ENCODE data around the gene TASP1.
A peak's percentile ranks its signal among the peaks of the same experiment; 100 is the strongest.

Gene TASP1

GRCh38 chr20:13430346-13431002 is 208.3 kb downstream of the TASP1 start:
- DNase-seq = peak; percentile 11

GRCh38 chr20:13428684-13429083 is 210.0 kb downstream of the TASP1 start:
- DNase-seq = no peak

- DNase-seq = no peak
Observed at GRCh38 chr20:13426870-13427269, 211.9 kb downstream of the TASP1 start.

GRCh38 chr20:13425381-13426135 is 213.2 kb downstream of the TASP1 start:
- no peak for DNase-seq

GRCh38 chr20:13424174-13424833 is 214.4 kb downstream of the TASP1 start:
- no peak for DNase-seq

GRCh38 chr20:13423472-13424173 is 215.1 kb downstream of the TASP1 start:
- no peak for DNase-seq

- no peak for DNase-seq
Observed at GRCh38 chr20:13422637-13423036, 216.1 kb downstream of the TASP1 start.

- no peak for DNase-seq
Observed at GRCh38 chr20:13420625-13421024, 218.1 kb downstream of the TASP1 start.

GRCh38 chr20:13419477-13419876 is 219.3 kb downstream of the TASP1 start:
- DNase-seq = no peak

- no peak for DNase-seq
Observed at GRCh38 chr20:13418263-13419229, 220.2 kb downstream of the TASP1 start.

GRCh38 chr20:13416531-13416930 is 222.2 kb downstream of the TASP1 start:
- DNase-seq = no peak

- no peak for DNase-seq
Observed at GRCh38 chr20:13412806-13413445, 225.8 kb downstream of the TASP1 start.

GRCh38 chr20:13404293-13404692 is 234.4 kb downstream of the TASP1 start:
- no peak for DNase-seq

GRCh38 chr20:13403453-13403852 is 235.3 kb downstream of the TASP1 start:
- DNase-seq = no peak

- DNase-seq = no peak
Observed at GRCh38 chr20:13402986-13403385, 235.7 kb downstream of the TASP1 start.

GRCh38 chr20:13402171-13402760 is 236.5 kb downstream of the TASP1 start:
- DNase-seq = no peak

- DNase-seq = no peak
Observed at GRCh38 chr20:13401596-13401995, 237.1 kb downstream of the TASP1 start.

GRCh38 chr20:13400453-13400852 is 238.3 kb downstream of the TASP1 start:
- no peak for DNase-seq

GRCh38 chr20:13397300-13397724 is 241.4 kb downstream of the TASP1 start:
- no peak for DNase-seq

GRCh38 chr20:13396826-13397225 is 241.9 kb downstream of the TASP1 start:
- DNase-seq = no peak

- no peak for DNase-seq
Observed at GRCh38 chr20:13396022-13396421, 242.7 kb downstream of the TASP1 start.
